ENCODE measurements around the gene MAPK14.

Gene MAPK14

GRCh38 chr6:36155662-36156061 is 128.1 kb downstream of the MAPK14 start:
- intact Hi-C loops (cut with DNase I), result no loop called here
- no peak for DNase-seq

DNA sequence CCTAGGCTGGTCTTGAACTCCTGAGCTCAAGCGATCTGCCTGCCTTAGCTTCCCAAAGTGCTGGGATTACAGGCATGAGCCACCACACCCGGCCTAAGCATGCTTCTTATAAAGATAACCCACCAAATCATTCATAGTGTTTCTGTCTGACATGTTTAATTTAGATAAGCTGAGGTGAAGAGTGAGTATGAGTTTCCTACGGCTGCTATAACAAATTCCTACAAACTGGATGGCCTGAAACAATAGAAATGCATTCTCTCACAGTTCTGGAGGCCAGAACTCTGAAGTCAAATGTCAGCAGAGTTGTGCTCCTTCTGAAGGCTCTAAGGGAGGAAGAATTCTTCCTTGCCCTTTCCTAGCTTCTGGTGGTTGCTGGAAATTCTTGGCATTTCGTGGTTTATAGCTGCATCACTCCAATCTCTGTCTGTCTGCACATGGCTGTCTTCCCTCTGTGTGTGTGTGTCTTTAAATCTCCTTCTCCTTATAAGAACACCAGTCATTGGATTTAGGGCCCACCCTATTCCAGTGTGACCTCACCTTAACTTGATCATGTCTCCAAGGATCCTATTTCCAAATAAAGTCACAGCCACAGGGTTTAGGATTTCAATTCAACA is 132.6 kb downstream of the MAPK14 start:
- no peak for DNase-seq
- intact Hi-C loops (cut with DNase I), result no loop called here
